ENCODE data around the gene CASTOR1. TPM values are rescaled to one million over a fixed set of nuclear protein-coding genes. Genes with fewer than 3 reads are reported as not detected.

CASTOR1 gene
- total RNA-seq, 6 experiments from 2014 or later: 4.5 to 8.1 (median 5.7) TPM

DNA sequence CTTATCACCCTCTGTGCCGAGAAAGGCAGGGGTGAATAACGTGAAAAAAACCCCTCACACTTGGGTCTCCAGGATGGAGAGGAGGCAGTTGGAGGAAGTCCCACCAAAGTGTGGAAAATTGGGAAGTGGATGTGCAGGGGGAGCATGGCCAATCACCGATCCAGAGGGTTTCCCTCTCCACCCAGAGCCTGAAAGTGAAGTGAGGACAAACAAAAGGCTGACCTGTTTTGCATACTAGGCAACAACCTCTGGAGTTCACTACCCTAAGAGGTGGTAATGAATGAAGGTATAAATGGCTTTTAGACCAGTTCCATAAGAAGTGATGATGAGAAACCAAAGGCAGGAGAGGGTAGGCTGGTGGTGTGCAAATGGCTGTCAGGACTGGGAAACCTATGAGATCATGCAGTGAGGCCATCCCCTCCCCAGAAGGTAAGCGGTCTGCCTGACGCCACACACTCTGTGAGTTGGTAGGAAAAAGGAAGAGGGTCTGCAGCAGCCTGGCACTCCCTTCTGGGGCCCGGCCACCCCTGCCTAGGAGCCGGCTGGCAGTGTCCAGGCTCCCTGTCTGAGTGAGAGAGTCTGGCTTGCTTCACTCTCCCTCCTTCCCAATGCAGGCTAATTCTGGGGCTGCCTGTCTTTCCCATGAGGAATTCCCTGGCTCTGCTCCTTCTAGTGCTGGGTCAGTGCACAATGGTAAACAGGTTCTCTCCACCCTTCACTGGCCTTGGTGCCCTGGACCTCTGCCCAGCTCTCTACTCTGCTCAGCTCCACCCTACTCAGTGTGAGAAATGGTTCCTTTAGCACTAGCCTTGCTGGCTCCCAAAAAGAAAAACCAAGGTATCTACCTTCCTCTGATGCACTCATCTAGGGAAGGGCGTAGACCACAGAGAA is 21.8 kb upstream of the CASTOR1 start:
- Mint-ChIP-seq H3K9me3 (no peaks in the 10 kb centered on the region), H3K4me1 (ENCODE audit: low read depth) (peaks cover 88% of the 10 kb centered on the region), H3K27me3 (ENCODE audit: insufficient read depth) (peaks cover 3% of the 10 kb centered on the region; the same call in 1 of the 2 replicates), H3K4me3 (peak overlapping the region; percentile 42; the same call in 1 of the 2 replicates), H3K36me3 (ENCODE audit: low read depth) (peaks cover 10% of the 10 kb centered on the region; the same call in 1 of the 2 replicates), H3K27ac (peak overlapping the region; percentile 75)
- DNase-seq: peak; percentile 35
- TF ChIP-seq, protein P1, sequence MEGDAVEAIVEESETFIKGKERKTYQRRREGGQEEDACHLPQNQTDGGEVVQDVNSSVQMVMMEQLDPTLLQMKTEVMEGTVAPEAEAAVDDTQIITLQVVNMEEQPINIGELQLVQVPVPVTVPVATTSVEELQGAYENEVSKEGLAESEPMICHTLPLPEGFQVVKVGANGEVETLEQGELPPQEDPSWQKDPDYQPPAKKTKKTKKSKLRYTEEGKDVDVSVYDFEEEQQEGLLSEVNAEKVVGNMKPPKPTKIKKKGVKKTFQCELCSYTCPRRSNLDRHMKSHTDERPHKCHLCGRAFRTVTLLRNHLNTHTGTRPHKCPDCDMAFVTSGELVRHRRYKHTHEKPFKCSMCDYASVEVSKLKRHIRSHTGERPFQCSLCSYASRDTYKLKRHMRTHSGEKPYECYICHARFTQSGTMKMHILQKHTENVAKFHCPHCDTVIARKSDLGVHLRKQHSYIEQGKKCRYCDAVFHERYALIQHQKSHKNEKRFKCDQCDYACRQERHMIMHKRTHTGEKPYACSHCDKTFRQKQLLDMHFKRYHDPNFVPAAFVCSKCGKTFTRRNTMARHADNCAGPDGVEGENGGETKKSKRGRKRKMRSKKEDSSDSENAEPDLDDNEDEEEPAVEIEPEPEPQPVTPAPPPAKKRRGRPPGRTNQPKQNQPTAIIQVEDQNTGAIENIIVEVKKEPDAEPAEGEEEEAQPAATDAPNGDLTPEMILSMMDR (IDR thresholded peaks at IDR 0.05): no peak

- no peak for DNase-seq
- H3K27ac Mint-ChIP-seq: no peak overlapping the region; the same call in 1 of the 2 replicates
- H3K9me3 Mint-ChIP-seq: no peaks in the 10 kb centered on the region
Measured at GRCh38 chr22:30309951-30310741, 20.8 kb upstream of the CASTOR1 start.

GRCh38 chr22:30308518-30309230 is 19.4 kb upstream of the CASTOR1 start:
- Mint-ChIP-seq H3K9me3 (no peaks in the 10 kb centered on the region), H3K27me3 (ENCODE audit: insufficient read depth) (peaks cover 3% of the 10 kb centered on the region; the same call in 1 of the 2 replicates), H3K4me1 (ENCODE audit: low read depth) (peaks cover 82% of the 10 kb centered on the region), H3K27ac (no peak overlapping the region), H3K4me3 (no peak overlapping the region), H3K36me3 (ENCODE audit: low read depth) (peaks cover 5% of the 10 kb centered on the region; the same call in 1 of the 2 replicates)
- DNase-seq: no peak
- TF ChIP-seq, protein P1 (IDR thresholded peaks at IDR 0.05): no peak

More at GRCh38 chr22:30309951-30310741, 20.8 kb upstream of the CASTOR1 start:
- H3K36me3 Mint-ChIP-seq (ENCODE audit: low read depth): peaks cover 5% of the 10 kb centered on the region; the same call in 1 of the 2 replicates
- H3K4me3 Mint-ChIP-seq: no peak overlapping the region
- H3K27me3 Mint-ChIP-seq (ENCODE audit: insufficient read depth): peaks cover 3% of the 10 kb centered on the region; the same call in 1 of the 2 replicates
- peaks cover 88% of the 10 kb centered on the region for H3K4me1 Mint-ChIP-seq (ENCODE audit: low read depth)
- TF ChIP-seq, protein P1 (IDR thresholded peaks at IDR 0.05): no peak

- H3K9me3 Mint-ChIP-seq: no peaks in the 10 kb centered on the region
- TF ChIP-seq, protein P1 (IDR thresholded peaks at IDR 0.05): no peak
- H3K4me3 Mint-ChIP-seq: no peak overlapping the region
- peaks cover 5% of the 10 kb centered on the region; the same call in 1 of the 2 replicates for H3K36me3 Mint-ChIP-seq (ENCODE audit: low read depth)
- peaks cover 78% of the 10 kb centered on the region for H3K4me1 Mint-ChIP-seq (ENCODE audit: low read depth)
- no peak overlapping the region for H3K27ac Mint-ChIP-seq
- H3K27me3 Mint-ChIP-seq (ENCODE audit: insufficient read depth): peaks cover 2% of the 10 kb centered on the region; the same call in 1 of the 2 replicates
- no peak for DNase-seq
Measured at GRCh38 chr22:30308093-30308492, 18.8 kb upstream of the CASTOR1 start.

DNA sequence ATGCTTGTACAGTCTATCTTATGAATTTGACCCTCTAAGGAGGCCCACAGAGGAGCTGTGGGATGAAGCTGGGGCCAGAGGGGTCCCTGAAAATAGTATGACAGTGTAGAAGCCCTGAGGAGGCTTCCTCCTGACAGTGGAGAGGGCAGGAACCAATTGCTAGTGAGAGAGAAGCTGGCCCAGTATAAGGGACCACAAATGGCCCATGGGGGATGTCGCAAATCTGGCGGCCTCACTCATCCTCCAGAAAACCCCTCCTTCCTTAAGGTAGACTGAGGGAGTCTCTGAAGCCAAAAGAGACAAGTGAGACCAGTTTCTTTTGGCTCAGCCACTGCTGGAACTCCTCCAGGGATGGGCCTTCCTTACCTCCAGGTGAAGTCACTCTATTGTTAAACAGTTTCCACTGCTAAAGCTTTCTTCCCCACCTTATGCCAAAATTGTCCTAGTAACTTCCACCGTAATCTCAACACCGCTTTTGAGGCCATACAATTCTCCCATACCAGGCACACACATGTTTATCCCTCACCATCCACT is 17.8 kb upstream of the CASTOR1 start:
- TF ChIP-seq, protein P1 (IDR thresholded peaks at IDR 0.05): no peak
- H3K27me3 Mint-ChIP-seq (ENCODE audit: insufficient read depth): peaks cover 1% of the 10 kb centered on the region; the same call in 1 of the 2 replicates
- H3K36me3 Mint-ChIP-seq (ENCODE audit: low read depth): no peaks in the 10 kb centered on the region
- no peak overlapping the region; the same call in 1 of the 2 replicates for H3K27ac Mint-ChIP-seq
- H3K4me3 Mint-ChIP-seq: no peak overlapping the region
- no peak for DNase-seq
- H3K4me1 Mint-ChIP-seq (ENCODE audit: low read depth): peaks cover 77% of the 10 kb centered on the region
- H3K9me3 Mint-ChIP-seq: no peaks in the 10 kb centered on the region
